NCI-H1930 (cell line): ENCODE measurements around the gene ACOT7.
"Not testable (repeated sequence)": the region's sequence is repeated elsewhere in the genome, so short reads cannot be mapped to it uniquely, and the experiment has no call there.

Experiments
- DNase-seq, 2 experiments: peaks; one replicate each; lab custom pipeline; 2025; lab: John Stamatoyannopoulos, UW

ACOT7 gene

GRCh38 chr1:6233376-6233775 is 160.2 kb downstream of the ACOT7 start:
- DNase-seq: no peak

- no peak for DNase-seq
Observed at GRCh38 chr1:6225651-6226050, 167.9 kb downstream of the ACOT7 start.

GRCh38 chr1:6224718-6225117 is 168.8 kb downstream of the ACOT7 start:
- DNase-seq: no peak

- DNase-seq: no peak
Observed at GRCh38 chr1:6223617-6224016, 169.9 kb downstream of the ACOT7 start.

GRCh38 chr1:6222636-6223035 is 170.9 kb downstream of the ACOT7 start:
- no peak for DNase-seq

- DNase-seq: no peak
Observed at GRCh38 chr1:6221210-6221784, 172.3 kb downstream of the ACOT7 start.

GRCh38 chr1:6220236-6220635 is 173.3 kb downstream of the ACOT7 start:
- DNase-seq: no peak

GRCh38 chr1:6219641-6220040 is 173.9 kb downstream of the ACOT7 start:
- DNase-seq: not testable (repeated sequence)

- DNase-seq: no peak
Observed at GRCh38 chr1:6218375-6219164, 175.0 kb downstream of the ACOT7 start.
